Measurements from ENCODE around the gene SEMA3F. TPM values are rescaled to one million over a fixed set of nuclear protein-coding genes. Genes with fewer than 3 reads are reported as not detected.

SEMA3F gene
- total RNA-seq, result 15.7 and 29.8 TPM in 2 replicates

GRCh38 chr3:50154840-50155490, at the start of gene SEMA3F:
TSS of gene SEMA3F (plus strand) at chr3:50155324. CDS start at chr3:50159623, 4,299 bp downstream.
- DNase-seq (ENCODE audit: low read depth in 2 of 2), result peak in 1 of 2 donors; percentile 84

- no peak for DNase-seq (ENCODE audit: low read depth in 2 of 2)
Measured at GRCh38 chr3:50111757-50112156, 43.4 kb upstream of the SEMA3F start.

GRCh38 chr3:50112462-50112861, 42.7 kb upstream of the SEMA3F start:
- DNase-seq (ENCODE audit: low read depth in 2 of 2), result no peak

GRCh38 chr3:50117120-50117519, 38.0 kb upstream of the SEMA3F start:
- no peak for DNase-seq (ENCODE audit: low read depth in 2 of 2)

- DNase-seq (ENCODE audit: low read depth in 2 of 2), result no peak
Measured at GRCh38 chr3:50118237-50118636, 36.9 kb upstream of the SEMA3F start.

GRCh38 chr3:50119786-50120185, 35.3 kb upstream of the SEMA3F start:
- DNase-seq (ENCODE audit: low read depth in 2 of 2), result no peak

GRCh38 chr3:50120364-50121071, 34.6 kb upstream of the SEMA3F start:
- DNase-seq (ENCODE audit: low read depth in 2 of 2), result no peak

GRCh38 chr3:50121072-50122032, 33.8 kb upstream of the SEMA3F start:
- peak; percentile 71 to 86 for DNase-seq (ENCODE audit: low read depth in 2 of 2)

GRCh38 chr3:50122071-50122470, 33.1 kb upstream of the SEMA3F start:
- no peak for DNase-seq (ENCODE audit: low read depth in 2 of 2)

- DNase-seq (ENCODE audit: low read depth in 2 of 2), result no peak
Measured at GRCh38 chr3:50122661-50123391, 32.3 kb upstream of the SEMA3F start.

- no peak for DNase-seq (ENCODE audit: low read depth in 2 of 2)
Measured at GRCh38 chr3:50123394-50124051, 31.6 kb upstream of the SEMA3F start.

GRCh38 chr3:50124052-50124799, 30.9 kb upstream of the SEMA3F start:
- DNase-seq (ENCODE audit: low read depth in 2 of 2), result no peak

GRCh38 chr3:50124800-50125178, 30.3 kb upstream of the SEMA3F start:
- no peak for DNase-seq (ENCODE audit: low read depth in 2 of 2)

GRCh38 chr3:50125541-50126286, 29.4 kb upstream of the SEMA3F start:
- no peak for DNase-seq (ENCODE audit: low read depth in 2 of 2)

- no peak for DNase-seq (ENCODE audit: low read depth in 2 of 2)
Measured at GRCh38 chr3:50126287-50127211, 28.6 kb upstream of the SEMA3F start.

- no peak for DNase-seq (ENCODE audit: low read depth in 2 of 2)
Measured at GRCh38 chr3:50127251-50127691, 27.9 kb upstream of the SEMA3F start.

- no peak for DNase-seq (ENCODE audit: low read depth in 2 of 2)
Measured at GRCh38 chr3:50128001-50128400, 27.1 kb upstream of the SEMA3F start.

GRCh38 chr3:50130436-50130835, 24.7 kb upstream of the SEMA3F start:
- no peak for DNase-seq (ENCODE audit: low read depth in 2 of 2)

Measured in dermis microvascular lymphatic vessel endothelial cell (primary cell).